HEK293 (cell line): ENCODE data around the gene DCLK1.

Experiments
- ZBTB20 ChIP-seq: fragments of 450-650 bp; formaldehyde crosslinking; IDR thresholded peaks from 2 replicates; pipeline ENCODE4 v1.5.1; 2016; ENCODE audit warnings: missing biosample characterization, missing genetic modification characterization
- ZNF121 ChIP-seq: fragments of 450-650 bp; formaldehyde crosslinking; IDR thresholded peaks from 2 replicates; pipeline ENCODE4 v1.5.1; 2016; ENCODE audit warnings: missing biosample characterization, missing genetic modification characterization
- ZNF24 ChIP-seq: fragments of 450-650 bp; formaldehyde crosslinking; IDR thresholded peaks from 2 replicates; pipeline ENCODE4 v1.5.1; 2016; ENCODE audit warnings: missing biosample characterization, missing genetic modification characterization
- ZNF274 ChIP-seq, 2 experiments: fragments of 200-500 bp in 1 of 2; fragments of 450-650 bp in 1 of 2; sonication (Bioruptor generic) in 1 of 2; formaldehyde crosslinking in 1 of 2; IDR thresholded peaks; 2 replicates each; pipeline versions ENCODE4 v1.5.1 to v1.6.1; 2014 to 2016; ENCODE audit warnings: borderline replicate concordance in 1 of 2, inconsistent platforms in 1 of 2, low read length in 1 of 2, missing biosample characterization in 1 of 2, missing genetic modification characterization in 1 of 2
- ZNF335 ChIP-seq: fragments of 450-650 bp; formaldehyde crosslinking; conservative IDR thresholded peaks from 2 replicates; pipeline ENCODE4 v1.5.1; 2016; ENCODE audit warnings: missing biosample characterization, missing genetic modification characterization
- ZNF350 ChIP-seq: fragments of 450-650 bp; formaldehyde crosslinking; IDR thresholded peaks from 2 replicates; pipeline ENCODE4 v1.5.0; 2017; ENCODE audit warnings: missing biosample characterization, mild to moderate bottlenecking, missing genetic modification characterization
- ZNF530 ChIP-seq: fragments of 450-650 bp; formaldehyde crosslinking; IDR thresholded peaks from 2 replicates; pipeline ENCODE4 v1.5.1; 2016; ENCODE audit warnings: low read depth, missing biosample characterization, missing genetic modification characterization
- ZNF561 ChIP-seq: fragments of 450-650 bp; IDR thresholded peaks from 2 replicates; pipeline ENCODE4 v1.5.1; 2018; ENCODE audit warnings: missing biosample characterization, missing genetic modification characterization, borderline replicate concordance
- ZNF747 ChIP-seq: fragments of 450-650 bp; formaldehyde crosslinking; IDR thresholded peaks from 2 replicates; pipeline ENCODE4 v1.5.1; 2016; ENCODE audit warnings: missing biosample characterization, missing genetic modification characterization
- TF ChIP-seq, protein P1 (sequence below): fragments of 450-650 bp; formaldehyde crosslinking; IDR thresholded peaks from 2 replicates; pipeline ENCODE4 v1.5.1; 2016; ENCODE audit warnings: missing biosample characterization, missing genetic modification characterization
- TF ChIP-seq, protein P2 (sequence below): fragments of 450-650 bp; formaldehyde crosslinking; IDR thresholded peaks from 2 replicates; pipeline ENCODE4 v1.5.1; 2017; ENCODE audit warnings: missing biosample characterization, missing genetic modification characterization
- TF ChIP-seq, protein P3 (sequence below): IDR thresholded peaks from 2 replicates; pipeline ENCODE4 v1.6.1; 2011; ENCODE audit warnings: mild to moderate bottlenecking, low read depth, low read length, borderline replicate concordance
- TF ChIP-seq, protein P4 (sequence below): fragments of 450-650 bp; formaldehyde crosslinking; IDR thresholded peaks from 2 replicates; pipeline ENCODE4 v1.5.1; 2016; ENCODE audit warnings: missing biosample characterization, missing genetic modification characterization
- TF ChIP-seq, protein P5 (sequence below): fragments of 450-650 bp; formaldehyde crosslinking; IDR thresholded peaks from 2 replicates; pipeline ENCODE4 v1.5.1; 2016; ENCODE audit warnings: missing biosample characterization, missing genetic modification characterization

DNA sequence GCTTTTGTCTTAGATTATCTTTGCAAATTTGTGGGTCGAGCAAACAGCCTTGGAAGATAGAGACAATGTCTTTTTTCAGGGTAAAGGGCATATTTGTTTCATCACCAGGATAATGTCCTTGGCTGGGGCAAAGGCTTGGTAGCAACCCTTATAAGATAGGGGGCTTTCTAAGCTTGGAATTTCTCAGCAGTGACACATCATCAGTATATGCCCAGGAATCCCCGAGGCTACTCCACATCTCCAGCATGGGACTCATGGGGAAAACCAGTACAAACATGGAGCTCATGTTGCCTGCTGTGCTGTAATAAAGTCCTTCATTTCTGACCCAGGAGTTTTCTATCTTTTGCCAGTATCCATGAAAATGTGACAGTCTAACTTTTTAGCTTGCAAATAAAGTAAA is 77.1 kb downstream of the DCLK1 start:
- TF ChIP-seq, protein P1, sequence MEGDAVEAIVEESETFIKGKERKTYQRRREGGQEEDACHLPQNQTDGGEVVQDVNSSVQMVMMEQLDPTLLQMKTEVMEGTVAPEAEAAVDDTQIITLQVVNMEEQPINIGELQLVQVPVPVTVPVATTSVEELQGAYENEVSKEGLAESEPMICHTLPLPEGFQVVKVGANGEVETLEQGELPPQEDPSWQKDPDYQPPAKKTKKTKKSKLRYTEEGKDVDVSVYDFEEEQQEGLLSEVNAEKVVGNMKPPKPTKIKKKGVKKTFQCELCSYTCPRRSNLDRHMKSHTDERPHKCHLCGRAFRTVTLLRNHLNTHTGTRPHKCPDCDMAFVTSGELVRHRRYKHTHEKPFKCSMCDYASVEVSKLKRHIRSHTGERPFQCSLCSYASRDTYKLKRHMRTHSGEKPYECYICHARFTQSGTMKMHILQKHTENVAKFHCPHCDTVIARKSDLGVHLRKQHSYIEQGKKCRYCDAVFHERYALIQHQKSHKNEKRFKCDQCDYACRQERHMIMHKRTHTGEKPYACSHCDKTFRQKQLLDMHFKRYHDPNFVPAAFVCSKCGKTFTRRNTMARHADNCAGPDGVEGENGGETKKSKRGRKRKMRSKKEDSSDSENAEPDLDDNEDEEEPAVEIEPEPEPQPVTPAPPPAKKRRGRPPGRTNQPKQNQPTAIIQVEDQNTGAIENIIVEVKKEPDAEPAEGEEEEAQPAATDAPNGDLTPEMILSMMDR (tag by site-specific recombination) = no peak
- TF ChIP-seq ZNF530 (tag by site-specific recombination) (no peak), ZBTB20 (tag by site-specific recombination) (no peak), ZNF350 (tag by site-specific recombination) (no peak), ZNF747 (no peak), ZNF561 (tag by site-specific recombination) (no peak), ZNF24 (tag by site-specific recombination) (no peak), ZNF274 (IDR thresholded peaks at IDR 0.05; ENCODE audit: low read length) (no peak), ZNF274 (tag by site-specific recombination; IDR thresholded peaks at IDR 0.05; ENCODE audit: borderline replicate concordance) (no peak), ZNF335 (tag by site-specific recombination) (no peak), ZNF121 (no peak)
- TF ChIP-seq, protein P2, sequence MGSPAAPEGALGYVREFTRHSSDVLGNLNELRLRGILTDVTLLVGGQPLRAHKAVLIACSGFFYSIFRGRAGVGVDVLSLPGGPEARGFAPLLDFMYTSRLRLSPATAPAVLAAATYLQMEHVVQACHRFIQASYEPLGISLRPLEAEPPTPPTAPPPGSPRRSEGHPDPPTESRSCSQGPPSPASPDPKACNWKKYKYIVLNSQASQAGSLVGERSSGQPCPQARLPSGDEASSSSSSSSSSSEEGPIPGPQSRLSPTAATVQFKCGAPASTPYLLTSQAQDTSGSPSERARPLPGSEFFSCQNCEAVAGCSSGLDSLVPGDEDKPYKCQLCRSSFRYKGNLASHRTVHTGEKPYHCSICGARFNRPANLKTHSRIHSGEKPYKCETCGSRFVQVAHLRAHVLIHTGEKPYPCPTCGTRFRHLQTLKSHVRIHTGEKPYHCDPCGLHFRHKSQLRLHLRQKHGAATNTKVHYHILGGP (tag by site-specific recombination) = no peak
- TF ChIP-seq, protein P3, sequence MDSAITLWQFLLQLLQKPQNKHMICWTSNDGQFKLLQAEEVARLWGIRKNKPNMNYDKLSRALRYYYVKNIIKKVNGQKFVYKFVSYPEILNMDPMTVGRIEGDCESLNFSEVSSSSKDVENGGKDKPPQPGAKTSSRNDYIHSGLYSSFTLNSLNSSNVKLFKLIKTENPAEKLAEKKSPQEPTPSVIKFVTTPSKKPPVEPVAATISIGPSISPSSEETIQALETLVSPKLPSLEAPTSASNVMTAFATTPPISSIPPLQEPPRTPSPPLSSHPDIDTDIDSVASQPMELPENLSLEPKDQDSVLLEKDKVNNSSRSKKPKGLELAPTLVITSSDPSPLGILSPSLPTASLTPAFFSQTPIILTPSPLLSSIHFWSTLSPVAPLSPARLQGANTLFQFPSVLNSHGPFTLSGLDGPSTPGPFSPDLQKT = no peak
- TF ChIP-seq, protein P4, sequence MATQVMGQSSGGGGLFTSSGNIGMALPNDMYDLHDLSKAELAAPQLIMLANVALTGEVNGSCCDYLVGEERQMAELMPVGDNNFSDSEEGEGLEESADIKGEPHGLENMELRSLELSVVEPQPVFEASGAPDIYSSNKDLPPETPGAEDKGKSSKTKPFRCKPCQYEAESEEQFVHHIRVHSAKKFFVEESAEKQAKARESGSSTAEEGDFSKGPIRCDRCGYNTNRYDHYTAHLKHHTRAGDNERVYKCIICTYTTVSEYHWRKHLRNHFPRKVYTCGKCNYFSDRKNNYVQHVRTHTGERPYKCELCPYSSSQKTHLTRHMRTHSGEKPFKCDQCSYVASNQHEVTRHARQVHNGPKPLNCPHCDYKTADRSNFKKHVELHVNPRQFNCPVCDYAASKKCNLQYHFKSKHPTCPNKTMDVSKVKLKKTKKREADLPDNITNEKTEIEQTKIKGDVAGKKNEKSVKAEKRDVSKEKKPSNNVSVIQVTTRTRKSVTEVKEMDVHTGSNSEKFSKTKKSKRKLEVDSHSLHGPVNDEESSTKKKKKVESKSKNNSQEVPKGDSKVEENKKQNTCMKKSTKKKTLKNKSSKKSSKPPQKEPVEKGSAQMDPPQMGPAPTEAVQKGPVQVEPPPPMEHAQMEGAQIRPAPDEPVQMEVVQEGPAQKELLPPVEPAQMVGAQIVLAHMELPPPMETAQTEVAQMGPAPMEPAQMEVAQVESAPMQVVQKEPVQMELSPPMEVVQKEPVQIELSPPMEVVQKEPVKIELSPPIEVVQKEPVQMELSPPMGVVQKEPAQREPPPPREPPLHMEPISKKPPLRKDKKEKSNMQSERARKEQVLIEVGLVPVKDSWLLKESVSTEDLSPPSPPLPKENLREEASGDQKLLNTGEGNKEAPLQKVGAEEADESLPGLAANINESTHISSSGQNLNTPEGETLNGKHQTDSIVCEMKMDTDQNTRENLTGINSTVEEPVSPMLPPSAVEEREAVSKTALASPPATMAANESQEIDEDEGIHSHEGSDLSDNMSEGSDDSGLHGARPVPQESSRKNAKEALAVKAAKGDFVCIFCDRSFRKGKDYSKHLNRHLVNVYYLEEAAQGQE (tag by site-specific recombination) = no peak
- TF ChIP-seq, protein P5, sequence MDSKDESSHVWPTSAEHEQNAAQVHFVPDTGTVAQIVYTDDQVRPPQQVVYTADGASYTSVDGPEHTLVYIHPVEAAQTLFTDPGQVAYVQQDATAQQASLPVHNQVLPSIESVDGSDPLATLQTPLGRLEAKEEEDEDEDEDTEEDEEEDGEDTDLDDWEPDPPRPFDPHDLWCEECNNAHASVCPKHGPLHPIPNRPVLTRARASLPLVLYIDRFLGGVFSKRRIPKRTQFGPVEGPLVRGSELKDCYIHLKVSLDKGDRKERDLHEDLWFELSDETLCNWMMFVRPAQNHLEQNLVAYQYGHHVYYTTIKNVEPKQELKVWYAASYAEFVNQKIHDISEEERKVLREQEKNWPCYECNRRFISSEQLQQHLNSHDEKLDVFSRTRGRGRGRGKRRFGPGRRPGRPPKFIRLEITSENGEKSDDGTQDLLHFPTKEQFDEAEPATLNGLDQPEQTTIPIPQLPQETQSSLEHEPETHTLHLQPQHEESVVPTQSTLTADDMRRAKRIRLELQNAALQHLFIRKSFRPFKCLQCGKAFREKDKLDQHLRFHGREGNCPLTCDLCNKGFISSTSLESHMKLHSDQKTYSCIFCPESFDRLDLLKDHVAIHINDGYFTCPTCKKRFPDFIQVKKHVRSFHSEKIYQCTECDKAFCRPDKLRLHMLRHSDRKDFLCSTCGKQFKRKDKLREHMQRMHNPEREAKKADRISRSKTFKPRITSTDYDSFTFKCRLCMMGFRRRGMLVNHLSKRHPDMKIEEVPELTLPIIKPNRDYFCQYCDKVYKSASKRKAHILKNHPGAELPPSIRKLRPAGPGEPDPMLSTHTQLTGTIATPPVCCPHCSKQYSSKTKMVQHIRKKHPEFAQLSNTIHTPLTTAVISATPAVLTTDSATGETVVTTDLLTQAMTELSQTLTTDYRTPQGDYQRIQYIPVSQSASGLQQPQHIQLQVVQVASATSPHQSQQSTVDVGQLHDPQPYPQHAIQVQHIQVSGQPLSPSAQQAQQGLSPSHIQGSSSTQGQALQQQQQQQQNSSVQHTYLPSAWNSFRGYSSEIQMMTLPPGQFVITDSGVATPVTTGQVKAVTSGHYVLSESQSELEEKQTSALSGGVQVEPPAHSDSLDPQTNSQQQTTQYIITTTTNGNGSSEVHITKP (tag by site-specific recombination) = no peak
